H1 (cell line): Measurements from ENCODE around the gene ACVRL1. TPM values are rescaled to one million over a fixed set of nuclear protein-coding genes. Genes with fewer than 3 reads are reported as not detected.

Experiments
- CTCF ChIA-PET: fragments of 300-600 bp; sonication (Branson Sonifier 250); formaldehyde crosslinking; loops from one replicate; lab custom pipeline; 2021; ENCODE audit not compliant: partially characterized antibody; lab: Charles Lee
- POLR2A ChIA-PET: fragments of 300-600 bp; sonication (Branson Sonifier 250); formaldehyde crosslinking; loops from one replicate; lab custom pipeline; 2021; ENCODE audit warnings: inconsistent platforms; ENCODE audit not compliant: partially characterized antibody; lab: Charles Lee
- DNase-seq, 2 experiments: peaks; one replicate each; pipeline versions ENCODE4 v3.0.0 to v3.0.0-alpha.2; 2010 to 2022; ENCODE audit warnings: low spot score in 2 of 2, low read depth in 1 of 2, mixed read lengths in 1 of 2
- FAIRE-seq: peaks from 2 replicates; lab custom pipeline; 2011; peaks lifted over from hg19 to GRCh38; lab: Jason Lieb, UNC
- H2AFZ ChIP-seq: 2 replicates; pipeline ENCODE4 v1.8.1; 2012; ENCODE audit warnings: low read length, inconsistent platforms
- H2AK5ac ChIP-seq: 2 replicates; pipeline ENCODE4 v1.6.1; 2013; ENCODE audit warnings: low read depth, low read length
- H2BK120ac ChIP-seq: replicated peaks from 2 replicates; pipeline ENCODE3; 2013; ENCODE audit warnings: low read depth, low read length, inconsistent platforms
- H2BK12ac ChIP-seq: 2 replicates; pipeline ENCODE4 v1.6.1; 2013; ENCODE audit warnings: low read depth, low read length
- H2BK15ac ChIP-seq: 2 replicates; pipeline ENCODE4 v1.6.1; 2013; ENCODE audit warnings: low read length
- H2BK20ac ChIP-seq: 2 replicates; pipeline ENCODE4 v1.6.1; 2013; ENCODE audit warnings: low read length
- H2BK5ac ChIP-seq: 2 replicates; pipeline ENCODE4 v1.6.1; 2013; ENCODE audit warnings: low read depth, low read length
- H3K14ac ChIP-seq: 2 replicates; pipeline ENCODE4 v1.6.1; 2013; ENCODE audit warnings: inconsistent platforms; ENCODE audit not compliant: insufficient read length
- H3K18ac ChIP-seq: 2 replicates; pipeline ENCODE4 v1.6.1; 2013; ENCODE audit warnings: low read length; ENCODE audit errors: extremely low read depth
- H3K23ac ChIP-seq: 2 replicates; pipeline ENCODE4 v1.6.1; 2013; ENCODE audit warnings: inconsistent platforms; ENCODE audit not compliant: insufficient read length
- H3K23me2 ChIP-seq: 2 replicates; pipeline ENCODE4 v1.6.1; 2013; ENCODE audit warnings: low read depth, low read length
- H3K27ac ChIP-seq: 2 replicates; pipeline ENCODE4 v1.6.1; 2011; ENCODE audit warnings: low read depth, low read length, inconsistent platforms
- H3K27me3 ChIP-seq, 4 experiments: replicated peaks in 1 of 4; 1 replicate in 1 of 4; 2 replicates in 3 of 4; pipeline versions ENCODE4 v1.6.1 to v1.8.1; 2011 to 2013; ENCODE audit warnings: low read length in 3 of 4, mild to moderate bottlenecking in 3 of 4, inconsistent platforms in 2 of 4, mixed read lengths in 2 of 4, moderate library complexity in 1 of 4; ENCODE audit not compliant: control insufficient read depth in 3 of 4, insufficient read depth in 3 of 4; ENCODE audit errors: extremely low read depth in 1 of 4
- H3K36me3 ChIP-seq, 4 experiments: 2 replicates each; pipeline versions ENCODE4 v1.6.1 to v1.8.1; 2011 to 2013; ENCODE audit warnings: mild to moderate bottlenecking in 4 of 4, low read length in 3 of 4, moderate library complexity in 2 of 4, control low read depth in 1 of 4, inconsistent platforms in 1 of 4; ENCODE audit not compliant: insufficient read depth in 4 of 4, control insufficient read depth in 2 of 4
- H3K4ac ChIP-seq: replicated peaks from 2 replicates; pipeline ENCODE3; 2013; ENCODE audit warnings: low read length, low read depth, mixed read lengths, inconsistent platforms; ENCODE audit not compliant: insufficient read length
- H3K4me1 ChIP-seq, 4 experiments: replicated peaks in 1 of 4; 1 replicate in 1 of 4; 2 replicates in 3 of 4; pipeline versions ENCODE4 v1.6.1 to v1.8.1; 2011 to 2013; ENCODE audit warnings: low read length in 3 of 4, inconsistent platforms in 2 of 4, mixed read lengths in 1 of 4; ENCODE audit not compliant: insufficient read depth in 4 of 4, control insufficient read depth in 3 of 4
- H3K4me2 ChIP-seq, 2 experiments: 2 replicates each; pipeline versions ENCODE4 v1.6.1 to v1.8.1; 2011 to 2013; ENCODE audit warnings: low read depth in 2 of 2, low read length in 2 of 2, control low read depth in 1 of 2, inconsistent platforms in 1 of 2, mild to moderate bottlenecking in 1 of 2; ENCODE audit not compliant: insufficient read depth in 1 of 2
- H3K4me3 ChIP-seq, 4 experiments: fragments of 200-600, 300-600 bp in 1 of 4; sonication (generic), shearing (Covaris generic), sonication (Bioruptor Twin) in 1 of 4; 2 replicates each; pipeline versions ENCODE4 v1.5.1 to v1.8.1; 2011 to 2016; ENCODE audit warnings: low read length in 4 of 4, low read depth in 3 of 4, control low read depth in 2 of 4, inconsistent platforms in 2 of 4, mild to moderate bottlenecking in 2 of 4, mixed read lengths in 1 of 4, moderate library complexity in 1 of 4; ENCODE audit not compliant: insufficient read depth in 2 of 4; ENCODE audit errors: extremely low read depth in 1 of 4
- H3K56ac ChIP-seq: replicated peaks from 2 replicates; pipeline ENCODE3; 2013; ENCODE audit warnings: low read depth, mild to moderate bottlenecking, mixed read lengths, low read length, inconsistent platforms; ENCODE audit not compliant: insufficient read length
- H3K79me1 ChIP-seq: 2 replicates; pipeline ENCODE4 v1.6.1; 2013; ENCODE audit warnings: low read depth, low read length, control low read depth
- H3K79me2 ChIP-seq, 2 experiments: 2 replicates each; pipeline versions ENCODE4 v1.6.1 to v1.8.1; 2012 to 2013; ENCODE audit warnings: low read length in 2 of 2, mild to moderate bottlenecking in 2 of 2, inconsistent platforms in 1 of 2; ENCODE audit not compliant: insufficient read depth in 2 of 2, control insufficient read depth in 1 of 2
- H3K9ac ChIP-seq, 4 experiments: replicated peaks in 1 of 4; 1 replicate in 1 of 4; 2 replicates in 3 of 4; pipeline versions ENCODE4 v1.6.1 to v1.8.1; 2011 to 2013; ENCODE audit warnings: low read depth in 3 of 4, low read length in 3 of 4, control low read depth in 2 of 4, mild to moderate bottlenecking in 2 of 4, moderate library complexity in 2 of 4, inconsistent platforms in 1 of 4; ENCODE audit errors: extremely low read depth in 1 of 4
- H3K9me3 ChIP-seq, 2 experiments: 2 replicates each; pipeline versions ENCODE4 v1.6.1 to v1.8.1; 2012 to 2013; ENCODE audit warnings: mild to moderate bottlenecking in 2 of 2, moderate library complexity in 2 of 2, control low read depth in 1 of 2, inconsistent platforms in 1 of 2, low read depth in 1 of 2, low read length in 1 of 2, mixed read lengths in 1 of 2; ENCODE audit not compliant: insufficient read depth in 2 of 2
- H4K20me1 ChIP-seq, 2 experiments: replicated peaks in 1 of 2; 2 replicates each; pipeline versions ENCODE3 to v1.8.1; 2011 to 2013; ENCODE audit warnings: inconsistent platforms in 2 of 2, low read length in 2 of 2, mild to moderate bottlenecking in 1 of 2; ENCODE audit not compliant: insufficient read depth in 2 of 2, control insufficient read depth in 1 of 2
- H4K5ac ChIP-seq: 2 replicates; pipeline ENCODE4 v1.6.1; 2013; ENCODE audit warnings: low read length, low read depth, mixed read lengths, inconsistent platforms; ENCODE audit not compliant: insufficient read length
- H4K8ac ChIP-seq: 2 replicates; pipeline ENCODE4 v1.8.0; 2013; ENCODE audit warnings: mild to moderate bottlenecking, moderate library complexity, low read length, inconsistent platforms; ENCODE audit not compliant: insufficient read depth; ENCODE audit errors: extremely low read depth
- H4K91ac ChIP-seq: replicated peaks from 2 replicates; pipeline ENCODE3; 2013; ENCODE audit warnings: low read length, mixed read lengths, inconsistent platforms; ENCODE audit not compliant: insufficient read length
- EGR1 ChIP-seq: IDR thresholded peaks from 2 replicates; pipeline ENCODE4 v1.6.1; 2011; ENCODE audit warnings: low read depth, low read length, borderline replicate concordance
- WGBS, 2 experiments: shearing (Covaris generic) in 1 of 2; methylation state at CpG; one replicate each; pipeline versions ENCODE4 v1.1.6 to v1.1.7; 2013 to 2015; ENCODE audit warnings: low lambda C conversion rate in 2 of 2, mixed read lengths in 2 of 2, inconsistent platforms in 1 of 2, low coverage in 1 of 2, missing lambda C conversion rate in 1 of 2; ENCODE audit not compliant: insufficient replicate concordance in 2 of 2, insufficient coverage in 1 of 2, insufficient read length in 1 of 2; ENCODE audit errors: extremely low coverage in 1 of 2, missing lambda C conversion rate in 1 of 2; 5-methylcytosine and 5-hydroxymethylcytosine counted together
- polyA plus RNA-seq, 7 experiments: library from polyadenylated mRNA; depleted of rRNA in 3 of 7; stranded (reverse) in 5 of 7; unstranded in 2 of 7; fragments of >200 nt in 5 of 7; fragments of 200-250 nt in 2 of 7; gene quantifications; 1 replicate in 5 of 7; 2 replicates in 1 of 7; 4 replicates in 1 of 7; pipeline versions ENCODE4 v1.2.1 to v1.2.3, GENCODE V29; 2011 to 2013; ENCODE audit warnings: missing spikeins in 2 of 7, mixed read lengths in 2 of 7
- total RNA-seq: library from RNA; stranded (reverse); fragmentation: NEBNext Ultra II Directional; extraction: Animal tissue kit (Norgen Biotek cat#: 25700); gene quantifications from 2 replicates; pipeline ENCODE4 v1.2.1, GENCODE V29; 2021

Gene ACVRL1
- total and polyA plus RNA-seq, 2 of the 8 experiments (the other 6 are each of a cell fraction or from before 2014, with no cell fraction given), result 0.09 to 0.35 TPM

DNA sequence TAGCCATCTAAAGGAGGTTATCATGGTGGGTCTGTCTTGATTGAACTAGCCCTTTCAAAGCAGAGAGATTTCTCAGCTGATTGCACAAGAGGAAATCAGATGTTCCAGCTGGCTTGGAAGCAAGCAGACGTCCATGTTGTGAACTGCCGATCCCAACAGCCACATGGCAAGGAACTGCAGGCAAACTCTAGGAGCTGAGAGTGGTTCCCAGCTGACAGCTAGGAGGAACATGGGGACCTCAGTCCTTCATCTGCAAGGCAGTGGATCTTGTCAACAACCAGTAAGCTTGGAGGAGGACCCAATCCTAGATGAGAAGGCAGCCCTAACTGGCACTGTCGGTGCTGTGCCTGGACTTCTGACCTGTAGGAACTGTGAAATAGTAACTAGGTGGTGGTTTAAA, 51.9 kb downstream of the ACVRL1 start:
- H3K18ac ChIP-seq, result no peak overlapping the region
- no peaks in the 10 kb centered on the region; the same call in 1 of the 2 replicates for H3K23me2 ChIP-seq
- H2BK5ac ChIP-seq, result no peak overlapping the region
- peaks cover 5 to 15% of the 10 kb centered on the region in 2 experiments for H4K20me1 ChIP-seq
- H3K23ac ChIP-seq, result peak overlapping the region; percentile 88
- H3K4me3 ChIP-seq, result no peak overlapping the region
- H3K79me1 ChIP-seq, result 0 out of 2 replicates have a peak, but pooled peaks cover 2% of the 10 kb centered on the region
- no peaks in the 10 kb centered on the region for H3K27me3 ChIP-seq
- no peak overlapping the region for H4K91ac ChIP-seq
- WGBS, 2 experiments, result 98% methylated on average over 3 of the region's 3 CpGs; no CpG with 5 or more reads in 1 of the 2 experiments
- H3K79me2 ChIP-seq, result peaks cover 0 to 32% of the 10 kb centered on the region in 2 experiments; a peak in 2 of 4 replicates
- no peak overlapping the region for H3K4ac ChIP-seq
- no peak for TF ChIP-seq EGR1
- no peak overlapping the region for H4K5ac ChIP-seq
- peaks cover 0 to 7% (median 0%) of the 10 kb centered on the region in 4 experiments; a peak in 2 of 8 replicates for H3K36me3 ChIP-seq
- H3K27ac ChIP-seq, result no peak overlapping the region
- no peaks in the 10 kb centered on the region for H3K9me3 ChIP-seq
- no peak overlapping the region for H2AFZ ChIP-seq
- H4K8ac ChIP-seq, result no peak overlapping the region; the same call in 1 of the 2 replicates
- POLR2A ChIA-PET, result interaction anchor here (0.6 kb wide), 1 partner anchor 63 kb away, joined by 4 read pairs; no protein-coding TSS in a partner anchor
- no peak overlapping the region for H2BK15ac ChIP-seq
- no peak overlapping the region for H3K9ac ChIP-seq
- no peak overlapping the region for H2BK20ac ChIP-seq
- H2AK5ac ChIP-seq, result no peak overlapping the region
- FAIRE-seq, result no peak
- DNase-seq, result no peak
- H3K14ac ChIP-seq, result no peak overlapping the region
- H3K4me2 ChIP-seq, result no peak overlapping the region
- H3K4me1 ChIP-seq, result no peaks in the 10 kb centered on the region
- CTCF ChIA-PET, result interaction anchor here (1.1 to 4.3 kb wide), 4 partner anchors 12 to 69 kb away, joined by 4 to 40 read pairs (median 6); no protein-coding TSS in a partner anchor
- no peak overlapping the region for H2BK12ac ChIP-seq
- no peak overlapping the region for H2BK120ac ChIP-seq
- no peak overlapping the region for H3K56ac ChIP-seq
